ENCODE data around the gene EML1.

The EML1 gene

DNA sequence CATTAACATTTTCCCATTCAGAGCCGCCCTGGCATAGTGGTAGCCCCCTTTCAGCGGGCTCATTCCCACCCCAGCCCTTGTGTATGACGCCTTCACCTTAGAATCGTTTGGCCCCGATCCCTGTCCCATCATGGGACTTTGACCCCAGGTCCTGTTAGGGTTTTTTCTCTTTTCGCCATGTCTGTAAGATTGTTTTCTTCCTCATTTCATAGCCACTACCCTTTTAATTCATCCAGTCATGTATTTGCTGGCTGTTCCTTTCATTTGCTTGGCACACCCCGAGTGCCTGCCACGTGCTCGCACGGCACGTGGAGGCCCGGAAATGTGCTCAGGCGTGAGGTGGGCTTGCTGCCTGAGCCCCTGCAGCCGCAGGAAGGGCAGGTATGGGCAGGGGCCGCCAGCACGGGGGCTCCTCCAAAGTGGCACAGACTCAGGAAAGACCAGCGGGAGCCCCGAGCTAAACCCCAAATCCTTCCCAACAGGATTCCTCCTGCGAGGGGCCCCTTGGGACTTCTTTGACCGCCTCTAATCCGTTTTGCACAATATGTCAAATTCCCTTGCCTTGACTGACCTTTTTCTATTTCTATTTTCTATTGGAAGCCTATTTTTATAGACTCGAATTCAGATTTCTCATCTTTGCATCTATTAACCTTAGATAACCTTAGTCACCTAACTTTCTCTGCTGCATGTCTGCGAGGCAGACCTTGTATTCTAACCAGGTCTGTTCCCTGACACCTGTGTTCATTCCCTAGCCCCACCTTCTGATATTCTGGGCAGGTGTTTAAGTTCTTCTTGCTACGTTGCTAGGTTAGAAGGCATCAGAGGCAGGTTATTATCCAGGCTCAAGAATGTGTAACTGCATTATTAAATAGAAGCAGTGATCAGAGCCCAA lies 114.8 kb downstream of the EML1 start:
- no peak for DNase-seq (ENCODE audit: low read depth)

DNA sequence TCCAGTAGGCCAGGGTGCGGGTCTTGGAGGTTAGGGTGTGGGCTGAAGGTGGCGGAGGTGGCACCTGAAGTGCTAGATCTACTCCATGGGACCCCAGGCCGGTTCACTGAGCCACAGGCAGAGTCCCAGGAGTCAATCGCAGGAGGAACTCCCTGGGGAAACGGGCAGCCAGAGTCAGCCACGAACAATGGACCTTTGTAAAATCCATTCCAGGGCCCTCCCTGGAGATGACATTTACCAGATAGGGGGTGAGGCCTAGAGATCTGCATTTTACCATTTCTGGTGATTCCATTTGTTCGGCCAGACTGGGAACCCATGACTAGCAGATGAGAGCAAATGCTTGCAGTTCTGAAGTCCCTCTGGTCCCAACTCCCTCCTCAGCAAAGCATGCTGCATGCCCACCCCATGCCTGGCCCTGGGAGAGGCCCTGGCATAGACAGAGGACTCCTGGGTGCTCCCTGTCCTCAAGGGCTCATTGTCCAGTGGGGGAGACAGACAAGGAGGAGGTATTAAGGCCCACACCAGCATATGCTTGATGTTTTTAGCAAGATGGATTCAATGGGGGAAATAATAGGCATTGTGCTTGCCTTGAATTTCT lies 115.5 kb downstream of the EML1 start:
- DNase-seq (ENCODE audit: low read depth), result no peak

DNA sequence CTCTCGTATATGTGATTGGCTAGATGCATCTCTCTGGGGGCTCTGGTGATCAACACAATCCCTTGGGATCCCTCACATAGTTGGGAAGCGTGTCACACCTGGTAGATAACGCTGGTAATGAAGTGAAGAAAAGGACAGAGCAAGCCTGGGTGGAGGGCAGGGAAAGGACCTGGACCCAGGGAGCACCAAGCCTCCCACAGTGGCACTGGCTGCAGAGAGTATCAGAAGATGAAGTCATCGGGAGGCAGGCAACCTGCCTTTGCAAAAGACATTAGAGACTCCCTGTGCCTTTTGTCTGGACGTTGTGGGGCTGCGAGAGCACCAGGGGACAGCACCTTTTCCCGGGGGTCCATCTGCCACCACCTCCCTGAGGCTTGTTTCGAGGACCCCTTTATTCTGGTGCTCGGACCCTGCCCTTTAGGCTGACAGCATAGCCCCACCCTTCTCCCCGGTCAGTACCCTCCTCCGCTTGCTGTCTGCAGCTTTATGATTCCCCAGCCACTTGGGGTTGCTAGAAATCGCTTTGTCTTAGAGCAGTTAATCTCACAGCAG lies 116.4 kb downstream of the EML1 start:
- DNase-seq (ENCODE audit: low read depth), result no peak

DNA sequence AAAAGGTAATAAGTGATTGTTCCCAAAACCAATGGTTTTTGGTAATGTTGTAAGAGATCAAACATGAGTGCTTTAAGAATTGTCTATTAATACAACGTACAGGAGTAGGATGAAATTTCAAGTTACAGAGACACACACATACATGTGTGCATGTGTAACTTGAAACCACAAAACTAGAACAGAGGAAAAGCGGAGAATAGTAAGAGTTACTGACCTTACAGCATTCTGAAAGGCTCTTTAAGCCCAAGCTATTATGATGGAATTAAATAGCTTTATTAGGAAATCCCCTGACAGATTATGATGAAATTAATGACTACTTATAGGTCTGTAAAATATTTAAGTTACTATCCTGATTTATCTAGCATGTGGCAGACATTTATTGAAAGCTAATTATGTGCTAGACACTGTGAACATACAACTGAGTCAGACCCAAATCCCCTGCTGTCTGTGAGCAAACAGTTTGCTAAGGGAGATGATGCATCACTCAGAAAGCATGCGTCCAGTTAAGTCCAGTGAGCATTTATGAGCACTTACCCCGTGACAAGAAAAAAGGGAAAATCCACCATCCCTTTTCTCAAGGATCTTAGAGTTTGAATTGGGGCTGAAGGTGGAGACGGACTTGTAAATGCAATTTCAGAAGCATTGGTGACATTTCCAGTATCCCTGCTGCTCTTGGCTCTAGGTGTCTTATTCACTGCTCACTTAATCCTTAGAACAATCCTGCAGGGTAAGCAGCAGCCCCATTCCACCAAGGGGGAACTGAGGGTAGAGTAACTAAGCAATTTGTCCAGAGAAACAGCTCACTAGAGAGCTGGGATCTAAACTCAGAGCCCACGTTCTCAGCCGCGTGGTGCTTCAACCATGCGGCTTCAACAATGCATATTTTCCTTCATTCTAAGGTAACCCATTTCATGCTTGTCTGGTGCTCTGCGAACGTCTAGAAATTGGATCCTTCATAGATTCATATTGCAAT lies 117.4 kb downstream of the EML1 start:
- DNase-seq (ENCODE audit: low read depth), result peak; percentile 75

DNA sequence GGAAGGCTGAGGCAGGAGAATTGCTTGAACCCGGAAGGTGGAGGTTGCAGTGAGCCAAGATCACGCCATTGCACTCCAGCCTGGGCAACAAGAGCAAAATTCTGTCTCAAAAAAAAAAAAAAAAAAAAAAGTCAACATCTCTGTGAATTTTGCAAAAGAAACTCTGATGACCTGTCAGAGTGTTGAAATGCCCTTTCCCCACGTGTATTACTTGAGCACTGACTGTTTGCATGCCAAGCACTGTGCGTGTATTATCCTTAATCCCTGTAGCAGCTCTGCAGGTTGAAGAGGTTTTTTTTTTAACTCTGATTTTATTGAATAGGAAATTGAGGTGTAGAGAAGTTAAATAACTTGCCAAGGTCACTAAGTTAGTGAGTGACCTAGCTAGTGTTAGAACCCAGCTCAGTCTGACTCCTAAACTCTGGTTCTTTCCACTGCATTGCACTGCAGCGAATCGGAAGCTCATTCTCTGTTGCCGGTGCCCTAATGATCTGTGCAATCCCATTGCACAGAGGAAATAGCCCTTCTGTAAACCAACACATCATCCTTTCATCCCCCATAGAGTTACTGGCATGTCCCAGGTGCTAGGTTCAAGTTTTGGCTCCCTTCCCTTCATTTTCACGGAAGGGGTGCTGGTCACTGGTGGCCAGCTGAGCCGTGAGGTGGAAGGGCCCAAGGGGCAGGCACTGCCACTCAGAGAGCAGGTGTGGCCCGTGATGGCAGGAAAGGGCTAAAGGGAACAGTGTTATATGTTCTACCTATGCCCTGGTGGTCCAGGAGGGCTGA lies 122.3 kb downstream of the EML1 start:
- DNase-seq (ENCODE audit: low read depth), result no peak

DNA sequence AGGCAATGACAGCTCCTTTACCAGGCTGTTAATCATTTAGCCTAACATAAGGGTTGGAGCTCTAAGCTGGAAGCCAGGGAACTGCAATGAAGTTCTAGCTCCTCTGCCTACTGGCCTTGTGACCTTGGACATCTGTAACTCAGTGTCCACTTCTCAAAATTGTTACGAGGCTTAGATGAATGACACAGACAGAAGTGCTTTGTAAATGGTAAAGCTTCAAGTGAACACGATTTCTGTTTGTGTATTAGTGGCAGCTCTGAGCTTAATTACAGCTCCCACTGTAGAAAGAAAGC lies 122.8 kb downstream of the EML1 start:
- no peak for DNase-seq (ENCODE audit: low read depth)

DNA sequence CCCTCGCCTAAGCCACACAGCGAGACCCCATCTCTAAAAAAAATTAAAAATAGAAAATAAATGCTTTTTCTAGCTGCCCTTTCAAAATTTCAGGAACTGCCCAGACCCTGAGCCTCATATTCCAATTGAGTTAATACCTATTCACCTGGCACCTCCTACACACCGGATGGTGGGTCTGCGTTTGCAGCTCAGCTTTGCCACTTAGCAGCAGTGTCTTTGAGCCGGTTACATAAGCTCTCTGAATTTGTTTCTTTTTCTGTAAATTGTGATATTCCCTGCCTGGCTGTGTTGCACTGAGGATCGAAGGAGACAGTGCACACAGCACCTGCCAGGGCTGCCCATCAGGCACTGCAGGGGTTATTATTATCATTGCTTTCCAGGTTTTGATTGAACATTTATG lies 125.6 kb downstream of the EML1 start:
- DNase-seq (ENCODE audit: low read depth), result no peak

DNA sequence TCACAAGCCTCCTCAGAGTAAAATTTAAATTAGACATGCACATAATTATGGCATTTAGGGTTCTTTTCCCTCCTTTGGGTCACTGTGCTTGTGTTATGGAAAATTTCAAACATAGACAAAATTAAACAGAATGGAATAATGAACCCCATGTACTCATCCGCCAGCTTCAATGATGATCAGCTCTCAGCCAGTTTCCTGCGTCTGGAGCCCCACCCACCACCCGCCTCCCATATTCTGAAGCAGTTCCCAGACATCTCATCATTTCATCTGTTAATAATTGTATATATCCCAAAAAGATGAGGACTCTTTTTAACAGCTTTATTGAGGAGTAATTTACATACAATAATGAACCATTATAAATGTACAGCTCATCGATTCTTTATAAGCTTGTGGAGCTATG lies 128.2 kb downstream of the EML1 start:
- DNase-seq (ENCODE audit: low read depth), result no peak

DNA sequence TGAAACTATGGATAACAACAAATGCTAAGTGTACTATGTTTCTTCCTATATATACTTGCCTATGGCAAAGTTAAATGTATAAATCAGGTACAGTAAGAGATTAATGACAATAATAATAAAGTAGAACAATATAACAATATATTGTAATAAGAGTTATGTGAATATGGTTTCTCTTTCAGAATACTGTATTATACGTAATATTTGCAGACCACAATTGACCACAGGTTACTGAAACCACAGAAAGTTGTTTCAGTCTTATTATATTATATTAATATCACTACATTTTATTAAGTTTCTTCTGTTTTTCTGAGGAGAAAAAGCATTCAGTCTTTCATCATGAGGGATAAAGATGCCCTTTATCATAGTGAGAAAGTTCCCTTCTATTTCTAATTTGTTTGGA lies 131.2 kb downstream of the EML1 start:
- DNase-seq (ENCODE audit: low read depth), result no peak

DNA sequence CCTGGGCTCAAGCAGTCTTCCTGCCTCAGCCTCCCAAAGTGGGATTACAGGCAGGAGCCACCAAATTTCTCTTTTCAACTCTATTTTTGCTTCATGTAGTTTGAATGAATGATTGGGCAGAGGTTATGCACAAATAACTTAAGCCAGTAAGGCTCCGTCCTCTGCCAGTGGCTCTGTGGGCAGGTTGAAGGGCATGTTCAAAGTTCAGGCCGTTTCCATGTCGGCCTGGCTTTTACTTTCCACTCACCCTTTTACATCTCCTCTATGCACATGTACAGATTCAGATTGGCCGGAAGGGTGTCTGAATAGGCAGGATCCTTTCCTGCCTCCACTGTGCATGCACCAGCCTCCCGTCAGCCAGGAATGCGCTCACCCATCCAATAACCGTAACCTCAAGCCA lies 132.3 kb downstream of the EML1 start:
- DNase-seq (ENCODE audit: low read depth), result no peak

DNA sequence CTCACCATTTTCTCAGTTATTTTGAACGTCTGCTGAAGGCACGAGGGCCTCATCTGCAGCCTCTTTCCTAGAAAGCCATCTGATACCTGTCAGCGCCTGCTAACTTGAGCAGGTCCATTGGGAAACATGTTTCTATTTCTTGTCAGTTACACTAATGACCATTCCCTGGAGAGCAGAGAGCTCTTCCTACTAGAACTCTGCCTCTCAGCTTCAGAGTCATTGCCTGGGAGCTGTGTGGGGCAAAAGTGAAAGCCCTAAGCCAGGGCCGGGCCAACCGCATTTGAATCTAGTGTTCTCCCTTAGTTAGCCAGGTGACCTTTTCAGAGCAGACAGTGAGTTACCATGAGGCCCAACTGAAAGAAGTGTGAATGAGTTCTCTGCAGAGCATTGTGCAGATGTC lies 135.8 kb downstream of the EML1 start:
- no peak for DNase-seq (ENCODE audit: low read depth)

DNA sequence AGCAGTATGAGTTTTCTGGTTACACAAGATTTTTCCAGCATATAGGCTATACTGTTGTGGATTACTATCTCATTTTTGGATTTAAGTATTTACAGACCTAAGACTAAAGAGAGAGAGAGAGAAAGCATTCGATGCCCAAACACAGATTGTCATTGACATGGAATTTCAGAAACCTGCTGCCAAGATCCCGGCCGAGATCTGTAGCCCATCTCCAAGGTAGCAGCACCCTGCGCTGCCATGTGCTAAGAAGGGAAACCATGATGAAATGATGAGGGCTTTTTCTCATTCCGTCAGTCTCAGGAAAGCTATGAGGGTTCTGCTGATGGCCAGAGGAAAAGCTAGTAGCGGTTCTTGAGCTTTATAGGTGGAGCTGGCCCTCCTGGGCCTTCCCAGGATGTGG lies 136.4 kb downstream of the EML1 start:
- DNase-seq (ENCODE audit: low read depth), result no peak

DNA sequence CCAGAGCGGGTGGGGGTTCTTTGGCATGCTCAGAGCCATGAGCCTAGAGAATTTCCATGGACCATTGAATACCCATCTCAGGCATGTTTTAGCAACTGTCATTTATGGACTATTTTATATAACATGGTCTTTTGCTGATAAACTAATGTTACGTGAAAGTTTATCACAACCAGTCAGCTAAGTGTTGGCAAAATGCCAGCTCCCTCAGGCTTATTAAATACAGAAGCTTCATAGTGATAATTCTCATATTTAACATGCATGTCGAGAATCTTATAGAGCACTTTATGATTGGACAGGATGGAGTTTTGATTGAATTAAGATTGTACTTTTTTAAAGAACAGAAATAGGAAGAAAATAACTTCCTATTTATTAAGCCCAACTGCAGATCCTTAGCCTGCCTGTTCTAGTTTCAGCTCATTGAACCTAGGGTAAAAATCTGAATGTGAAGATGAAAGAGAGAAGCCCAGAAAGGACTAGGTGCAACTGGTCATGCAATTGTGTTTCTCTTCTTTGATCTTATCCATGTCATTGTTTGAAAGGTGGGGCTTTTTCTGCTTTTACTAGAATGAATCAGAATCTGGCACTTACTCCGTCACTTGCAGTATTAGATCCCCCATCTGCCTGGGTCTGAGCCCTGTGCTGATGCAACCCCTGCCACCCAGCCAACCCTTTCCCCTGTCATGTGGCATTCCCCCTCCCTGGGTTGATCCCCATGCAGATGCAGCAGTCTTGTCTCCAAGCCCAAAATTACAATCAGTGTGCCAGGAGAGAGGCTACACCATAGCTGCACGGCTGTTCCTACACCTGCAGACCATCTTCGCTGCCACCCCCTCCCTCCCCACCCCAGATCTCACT lies 137.4 kb downstream of the EML1 start:
- DNase-seq (ENCODE audit: low read depth), result no peak

DNA sequence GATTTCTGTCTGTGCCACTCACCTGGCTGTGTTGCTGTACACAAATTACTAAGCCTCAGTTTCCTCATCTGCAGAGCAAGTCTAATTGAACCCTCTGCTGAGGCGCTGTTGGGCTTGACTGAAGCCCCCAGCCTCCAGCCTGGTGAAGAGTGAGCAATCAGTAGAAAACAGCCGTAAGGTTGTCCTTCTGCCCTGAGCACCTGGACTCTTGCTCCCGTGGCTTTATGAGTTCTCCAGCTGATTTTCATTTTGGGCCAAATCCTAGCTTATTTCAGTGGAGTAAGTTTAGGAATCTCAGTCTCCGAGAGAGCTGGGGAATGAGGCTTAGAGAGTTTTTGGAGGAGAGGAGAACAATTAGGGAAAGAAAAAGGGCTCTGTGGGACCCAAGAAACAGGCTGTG lies 138.1 kb downstream of the EML1 start:
- no peak for DNase-seq (ENCODE audit: low read depth)

DNA sequence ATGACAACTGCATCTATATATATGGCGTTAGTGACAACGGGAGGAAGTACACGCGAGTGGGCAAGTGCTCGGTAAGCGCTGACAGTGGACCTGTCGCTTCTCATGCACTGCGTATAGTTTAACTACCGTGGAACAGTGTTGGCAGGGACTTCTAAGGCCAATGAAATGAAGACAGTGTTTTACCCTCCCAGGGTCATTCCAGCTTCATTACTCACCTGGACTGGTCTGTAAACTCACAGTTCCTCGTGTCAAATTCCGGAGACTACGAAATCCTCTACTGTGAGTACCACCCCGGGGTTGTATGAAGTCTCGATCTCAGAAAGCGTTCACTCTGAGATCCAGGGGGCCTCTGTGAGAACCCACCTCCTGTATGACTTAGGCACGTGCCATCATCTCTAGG lies 142.8 kb downstream of the EML1 start:
- DNase-seq (ENCODE audit: low read depth), result no peak

DNA sequence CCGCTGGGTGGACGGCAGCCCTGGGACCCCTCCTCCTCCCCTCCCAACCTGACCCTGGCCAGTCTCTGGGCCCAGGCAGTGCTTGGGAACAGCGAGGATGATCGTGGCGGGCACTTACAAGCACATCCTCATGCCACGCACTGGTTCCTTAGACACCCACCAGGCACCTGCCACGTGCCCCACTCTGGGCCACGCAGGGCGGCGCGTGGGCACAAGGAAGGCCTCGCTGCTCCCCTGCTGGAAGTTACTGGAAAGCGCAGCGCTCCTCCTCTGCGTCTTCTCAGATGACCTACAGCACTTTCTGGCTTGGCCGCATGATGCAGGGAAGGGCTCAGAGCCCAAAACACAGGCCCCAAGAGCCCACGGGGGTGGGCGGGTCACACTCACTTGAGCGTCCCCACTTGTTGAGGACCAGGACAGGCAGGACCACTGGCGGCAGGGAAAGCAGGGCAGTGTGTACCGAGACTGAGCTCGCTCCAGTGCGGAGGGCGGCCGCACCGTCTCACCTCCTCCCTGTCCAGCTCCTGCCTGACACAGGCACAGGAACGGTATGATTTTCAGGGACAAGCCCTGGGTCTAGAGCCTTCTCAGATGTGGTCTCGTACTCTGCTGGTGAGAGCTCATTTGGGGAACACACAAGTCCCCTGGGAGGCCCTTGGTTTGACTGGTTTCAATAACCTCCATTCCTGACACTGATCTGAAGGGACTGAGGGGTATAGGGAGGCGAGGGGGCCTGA lies 143.7 kb downstream of the EML1 start:
- DNase-seq (ENCODE audit: low read depth), result no peak

DNA sequence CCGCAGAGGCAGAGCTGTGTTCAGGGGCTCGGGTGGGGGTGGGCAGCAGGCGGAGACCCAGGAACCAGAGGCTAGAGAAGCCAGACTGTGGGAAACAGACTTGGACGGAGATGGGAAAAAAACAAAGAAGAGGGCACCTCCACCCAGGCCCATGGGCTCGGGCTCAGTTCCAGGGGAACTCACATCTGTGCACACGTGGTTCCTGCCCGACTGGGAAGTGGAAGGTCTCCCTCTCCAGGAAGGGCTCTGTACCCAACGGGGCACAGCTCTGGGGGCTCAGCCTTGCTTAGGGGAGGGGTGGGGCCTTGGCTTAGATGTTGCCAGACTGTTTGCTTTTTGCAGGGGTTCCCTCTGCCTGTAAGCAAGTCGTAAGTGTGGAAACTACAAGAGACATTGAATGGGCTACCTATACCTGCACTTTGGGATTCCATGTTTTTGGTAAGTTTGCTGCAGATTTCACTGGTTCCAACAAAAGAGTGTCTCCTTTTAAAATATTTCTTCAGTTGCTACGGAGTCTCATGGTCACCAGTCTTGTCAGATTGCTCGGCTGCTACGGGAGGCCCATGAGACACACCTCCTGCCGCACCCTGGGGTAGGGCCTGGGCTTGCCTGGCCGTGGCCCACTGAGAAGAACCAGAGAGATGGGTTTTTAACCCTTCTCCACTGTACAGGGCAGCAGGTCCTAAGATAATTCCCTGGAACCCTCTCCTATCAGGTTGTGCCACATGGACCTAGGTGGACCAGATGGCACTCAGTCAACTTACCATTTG lies 144.4 kb downstream of the EML1 start:
- no peak for DNase-seq (ENCODE audit: low read depth)

DNA sequence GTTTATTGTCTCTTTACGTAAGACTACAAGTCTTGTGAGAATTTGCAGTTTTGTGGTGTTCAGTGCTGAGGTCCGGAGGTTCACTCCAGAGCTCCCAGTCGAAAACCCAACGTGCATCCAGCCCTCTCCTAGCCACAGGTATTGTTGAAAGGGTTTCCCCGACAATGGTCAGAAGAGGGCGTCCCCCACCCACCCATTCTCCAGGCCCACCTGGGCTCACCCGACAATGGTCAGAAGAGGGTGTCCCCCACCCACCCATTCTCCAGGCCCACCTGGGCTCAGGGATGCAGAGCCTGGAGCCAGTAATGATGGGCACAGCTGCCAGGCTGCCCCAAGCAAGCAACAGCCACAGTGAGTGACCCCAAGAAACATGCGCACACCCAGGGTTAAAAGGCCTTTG lies 145.2 kb downstream of the EML1 start:
- DNase-seq (ENCODE audit: low read depth), result no peak

DNA sequence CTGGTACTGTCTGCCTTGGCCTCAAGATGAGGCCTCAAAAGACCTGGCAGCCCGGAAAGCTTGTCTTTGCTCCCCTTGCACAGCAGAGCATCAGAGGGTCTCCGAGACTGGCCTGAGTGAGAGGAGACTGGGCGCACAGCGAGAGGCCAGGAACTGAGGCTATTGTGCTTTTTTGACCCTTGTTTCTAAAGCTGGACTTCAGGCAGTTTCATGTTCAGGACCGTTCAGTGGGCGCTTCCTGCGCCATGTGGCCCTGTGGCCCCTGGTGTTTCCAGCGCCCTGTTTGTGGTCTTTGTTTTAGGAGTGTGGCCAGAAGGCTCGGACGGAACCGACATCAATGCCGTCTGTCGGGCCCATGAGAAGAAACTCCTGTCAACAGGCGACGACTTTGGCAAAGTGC lies 145.7 kb downstream of the EML1 start:
- DNase-seq (ENCODE audit: low read depth), result no peak

Data from GM04503 (cell line).